Measurements from ENCODE around the gene TSPAN31. TPM values are rescaled to one million over a fixed set of nuclear protein-coding genes. Genes with fewer than 3 reads are reported as not detected.
"Not testable (repeated sequence)": the region's sequence is repeated elsewhere in the genome, so short reads cannot be mapped to it uniquely, and the experiment has no call there.

The TSPAN31 gene
- total RNA-seq: 41.0 TPM

GRCh38 chr12:57744777-57745484 is at the start of gene TSPAN31:
TSPAN31 (plus strand) TSS chr12:57745039; CDS start chr12:57745155, 116 bp downstream.
- peak; percentile 97 for DNase-seq

- no peak for DNase-seq
Observed at GRCh38 chr12:57695770-57696432, 48.9 kb upstream of the TSPAN31 start.

- DNase-seq: no peak
Observed at GRCh38 chr12:57697076-57697475, 47.8 kb upstream of the TSPAN31 start.

GRCh38 chr12:57698414-57698813 is 46.4 kb upstream of the TSPAN31 start:
- no peak for DNase-seq

- DNase-seq: no peak
Observed at GRCh38 chr12:57700317-57700716, 44.5 kb upstream of the TSPAN31 start.

GRCh38 chr12:57707250-57707649 is 37.6 kb upstream of the TSPAN31 start:
- DNase-seq: no peak

GRCh38 chr12:57708296-57708695 is 36.5 kb upstream of the TSPAN31 start:
- no peak for DNase-seq

- no peak for DNase-seq
Observed at GRCh38 chr12:57712701-57713100, 32.1 kb upstream of the TSPAN31 start.

- DNase-seq: no peak
Observed at GRCh38 chr12:57713209-57713608, 31.6 kb upstream of the TSPAN31 start.

GRCh38 chr12:57715036-57715748 is 29.6 kb upstream of the TSPAN31 start:
- not testable (repeated sequence) for DNase-seq

GRCh38 chr12:57715786-57716185 is 29.1 kb upstream of the TSPAN31 start:
- no peak for DNase-seq

- no peak for DNase-seq
Observed at GRCh38 chr12:57716305-57716704, 28.5 kb upstream of the TSPAN31 start.

- no peak for DNase-seq
Observed at GRCh38 chr12:57717131-57717530, 27.7 kb upstream of the TSPAN31 start.

GRCh38 chr12:57717846-57718640 is 26.8 kb upstream of the TSPAN31 start:
- no peak for DNase-seq

GRCh38 chr12:57718641-57719528 is 26.0 kb upstream of the TSPAN31 start:
- DNase-seq: no peak

GRCh38 chr12:57719777-57720605 is 24.8 kb upstream of the TSPAN31 start:
- DNase-seq: no peak

- DNase-seq: no peak
Observed at GRCh38 chr12:57720606-57721595, 23.9 kb upstream of the TSPAN31 start.

GRCh38 chr12:57721846-57722608 is 22.8 kb upstream of the TSPAN31 start:
- DNase-seq: not testable (repeated sequence)

All from occipital lobe (tissue), 2 donors.